ENCODE results near the gene AUTS2. TPM values are rescaled to one million over a fixed set of nuclear protein-coding genes. Genes with fewer than 3 reads are reported as not detected.
A peak's percentile ranks its signal among the peaks of the same experiment; 100 is the strongest.

AUTS2 gene
- total and polyA plus RNA-seq, 2 donors: 13.4 to 87.7 TPM

- Histone ChIP-seq H3K36me3 (ENCODE audit: insufficient read depth) (no peaks in the 10 kb centered on the region), H3K4me3 (ENCODE audit: low read depth, low read length) (no peak overlapping the region), H3K27ac (ENCODE audit: low read depth) (no peak overlapping the region), H3K4me1 (ENCODE audit: insufficient read depth) (peaks cover 1% of the 10 kb centered on the region)
- no peak for DNase-seq (ENCODE audit: extremely low spot score)
- 83% methylated on average over 2 of the region's 2 CpGs for whole genome bisulfite sequencing
Measured at GRCh38 chr7:69699931-69700330, 101.7 kb downstream of the AUTS2 start.

DNA sequence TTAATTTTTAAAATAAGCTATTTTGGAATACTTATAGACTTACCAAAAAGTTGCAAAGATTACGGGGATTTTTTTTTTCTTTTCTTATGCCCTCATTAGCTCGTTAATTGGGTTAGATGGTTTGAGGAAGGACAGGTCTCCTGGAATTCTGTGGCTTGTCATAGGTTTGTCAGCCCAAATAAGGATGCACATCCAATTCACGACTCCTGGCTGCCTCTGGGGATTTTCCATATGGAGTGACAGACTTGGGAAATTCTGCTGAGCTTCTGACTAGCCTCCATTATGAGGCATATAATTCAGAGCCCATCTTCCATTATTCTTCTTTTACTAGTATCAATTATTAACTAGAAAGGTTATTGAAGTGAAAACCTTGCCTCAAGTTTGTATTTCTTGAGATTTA is 102.1 kb downstream of the AUTS2 start:
- Histone ChIP-seq H3K4me1 (ENCODE audit: insufficient read depth) (peaks cover 1% of the 10 kb centered on the region), H3K36me3 (ENCODE audit: insufficient read depth) (no peaks in the 10 kb centered on the region), H3K4me3 (ENCODE audit: low read depth, low read length) (no peak overlapping the region), H3K27ac (ENCODE audit: low read depth) (no peak overlapping the region)
- WGBS: 87% methylated on average over 3 of the region's 3 CpGs
- DNase-seq (ENCODE audit: extremely low spot score): no peak

- WGBS: 90% methylated on average over 5 of the region's 5 CpGs
- Histone ChIP-seq H3K27ac (ENCODE audit: low read depth) (no peak overlapping the region), H3K36me3 (ENCODE audit: insufficient read depth) (no peaks in the 10 kb centered on the region), H3K4me3 (ENCODE audit: low read depth, low read length) (no peak overlapping the region), H3K4me1 (ENCODE audit: insufficient read depth) (peaks cover 1% of the 10 kb centered on the region)
- DNase-seq (ENCODE audit: extremely low spot score): no peak
Measured at GRCh38 chr7:69701288-69701687, 103.0 kb downstream of the AUTS2 start.

DNA sequence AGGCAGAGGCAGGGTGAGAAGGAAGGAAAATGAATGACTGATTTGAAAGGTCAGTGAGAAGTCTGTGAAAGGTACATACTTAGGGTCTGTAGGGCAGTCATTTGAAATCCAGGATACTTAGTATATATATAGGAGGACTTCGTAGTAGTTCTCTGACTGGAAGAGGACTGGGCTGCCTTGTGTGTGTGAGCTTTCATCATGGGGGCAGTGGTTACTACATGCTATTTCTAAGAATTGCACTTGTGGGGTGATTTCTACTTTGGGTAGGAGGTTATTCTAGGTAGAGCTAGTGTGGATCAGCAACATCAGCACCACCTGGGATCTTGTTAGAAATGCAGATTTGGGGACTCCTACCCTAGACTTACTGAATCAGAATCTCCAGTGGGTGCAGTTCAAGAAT is 104.1 kb downstream of the AUTS2 start:
- WGBS: 90% methylated on average over 1 of the region's 1 CpG
- DNase-seq (ENCODE audit: extremely low spot score): no peak
- Histone ChIP-seq H3K4me3 (ENCODE audit: low read depth, low read length) (no peak overlapping the region), H3K4me1 (ENCODE audit: insufficient read depth) (peaks cover 1% of the 10 kb centered on the region), H3K36me3 (ENCODE audit: insufficient read depth) (no peaks in the 10 kb centered on the region), H3K27ac (ENCODE audit: low read depth) (no peak overlapping the region)

- DNase-seq (ENCODE audit: extremely low spot score): no peak
- 31% methylated on average over 2 of the region's 2 CpGs for WGBS
- no peak overlapping the region for H3K4me3 ChIP-seq (ENCODE audit: low read depth, low read length)
Measured at GRCh38 chr7:69703099-69703498, 104.8 kb downstream of the AUTS2 start.

DNA sequence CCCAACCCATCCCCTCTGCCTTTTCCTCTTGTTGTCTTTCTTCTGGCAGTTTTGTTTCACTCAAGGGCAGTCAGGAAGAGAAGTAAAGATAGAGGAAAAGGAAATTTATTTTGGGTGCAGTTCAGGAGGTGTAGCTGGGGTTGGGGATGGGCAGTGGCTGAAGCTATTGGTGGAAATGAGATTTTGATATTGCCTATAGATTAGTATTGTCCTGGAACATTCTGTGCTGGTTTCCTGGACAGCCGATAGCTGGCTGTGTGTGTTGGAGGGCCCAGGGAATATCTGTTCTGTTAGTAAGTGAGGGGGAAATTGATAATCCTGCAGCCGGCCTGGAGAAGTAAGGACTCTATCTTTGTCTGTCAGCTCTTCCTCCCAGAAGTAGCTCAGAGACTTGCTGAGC is 107.8 kb downstream of the AUTS2 start:
- WGBS: 88% methylated on average over 2 of the region's 2 CpGs
- Histone ChIP-seq H3K4me3 (ENCODE audit: low read depth, low read length) (no peak overlapping the region), H3K4me1 (ENCODE audit: insufficient read depth) (peaks cover 1% of the 10 kb centered on the region), H3K36me3 (ENCODE audit: insufficient read depth) (no peaks in the 10 kb centered on the region), H3K27ac (ENCODE audit: low read depth) (no peak overlapping the region)
- no peak for DNase-seq (ENCODE audit: extremely low spot score)

More at GRCh38 chr7:69703099-69703498, 104.8 kb downstream of the AUTS2 start:
- Histone ChIP-seq H3K4me1 (ENCODE audit: insufficient read depth) (peaks cover 1% of the 10 kb centered on the region), H3K36me3 (ENCODE audit: insufficient read depth) (no peaks in the 10 kb centered on the region), H3K27ac (ENCODE audit: low read depth) (no peak overlapping the region)

GRCh38 chr7:69708857-69709256 is 110.6 kb downstream of the AUTS2 start:
- WGBS: 83% methylated on average over 2 of the region's 2 CpGs

DNA sequence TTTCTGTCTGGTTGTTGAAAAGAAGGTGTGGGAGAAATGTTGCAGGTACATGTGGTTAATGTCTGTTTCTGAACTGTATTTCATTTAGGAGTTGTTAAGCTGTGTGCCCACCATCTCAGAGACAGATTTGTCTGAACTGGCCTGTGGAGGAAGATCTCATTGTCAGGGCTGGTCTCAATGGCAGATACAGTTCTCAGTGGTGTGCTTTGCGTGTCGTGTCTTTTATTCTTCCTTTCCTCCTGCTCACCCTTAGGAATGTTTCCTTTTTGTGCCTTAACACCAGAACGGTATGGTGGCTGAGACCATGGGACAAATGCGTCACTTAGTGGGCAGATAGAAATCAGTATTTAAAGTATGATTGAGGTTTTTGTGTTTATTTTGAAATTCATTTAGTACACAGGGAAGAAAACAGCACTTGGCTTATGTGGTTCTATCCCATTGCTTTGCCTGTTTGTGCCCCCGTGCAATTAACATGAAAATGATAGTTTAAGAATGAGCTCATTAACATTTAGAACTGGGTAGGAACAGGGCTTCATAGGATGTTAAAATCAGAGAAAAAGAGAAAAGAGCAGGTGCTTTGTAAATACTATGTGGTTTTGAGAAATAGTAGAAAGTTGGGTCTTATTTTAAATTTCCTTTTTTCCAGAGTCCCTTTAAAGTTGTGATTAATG is 112.6 kb downstream of the AUTS2 start:
- Histone ChIP-seq H3K4me1 (ENCODE audit: insufficient read depth) (no peaks in the 10 kb centered on the region), H3K27ac (ENCODE audit: low read depth) (no peak overlapping the region), H3K36me3 (ENCODE audit: insufficient read depth) (no peaks in the 10 kb centered on the region), H3K4me3 (ENCODE audit: low read depth, low read length) (no peak overlapping the region)
- no peak for DNase-seq (ENCODE audit: extremely low spot score)
- WGBS: 91% methylated on average over 5 of the region's 5 CpGs

More at GRCh38 chr7:69708857-69709256, 110.6 kb downstream of the AUTS2 start:
- Histone ChIP-seq H3K4me1 (ENCODE audit: insufficient read depth) (no peaks in the 10 kb centered on the region), H3K4me3 (ENCODE audit: low read depth, low read length) (no peak overlapping the region), H3K27ac (ENCODE audit: low read depth) (no peak overlapping the region), H3K36me3 (ENCODE audit: insufficient read depth) (no peaks in the 10 kb centered on the region)
- no peak for DNase-seq (ENCODE audit: extremely low spot score)

DNA sequence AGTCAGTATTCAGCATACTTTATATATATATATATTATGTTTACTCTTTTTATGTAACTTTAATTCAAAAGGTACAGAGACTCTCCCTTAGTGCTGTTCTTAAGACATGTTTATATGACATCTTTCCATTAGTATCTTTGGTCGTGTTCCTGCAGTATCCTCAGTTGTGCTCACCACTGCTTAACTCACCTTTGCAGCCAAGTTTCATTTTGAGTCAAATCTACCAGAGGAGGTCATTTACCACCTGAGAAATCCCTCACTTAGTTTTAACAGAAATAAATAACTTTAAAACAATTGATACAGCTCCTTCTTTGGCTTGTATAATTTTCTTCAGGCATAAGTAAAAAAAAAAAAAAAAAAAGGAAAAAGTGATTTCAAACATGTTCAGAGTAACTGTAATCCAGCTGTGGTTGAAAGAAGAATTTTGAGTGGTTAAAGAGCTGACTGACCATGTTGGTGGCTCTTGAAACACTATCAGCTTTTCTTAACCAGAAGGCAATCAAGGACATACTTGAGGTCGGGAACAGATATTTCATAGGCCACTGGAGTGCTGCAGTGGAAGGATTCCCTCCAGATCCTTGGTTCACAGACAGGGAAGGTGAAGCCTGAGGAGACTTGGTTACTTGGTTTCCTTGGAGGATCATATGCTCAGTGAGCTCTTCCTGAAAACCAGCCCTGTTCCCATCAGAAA is 116.8 kb downstream of the AUTS2 start:
- DNase-seq (ENCODE audit: extremely low spot score): no peak
- Histone ChIP-seq H3K27ac (ENCODE audit: low read depth) (no peak overlapping the region), H3K4me3 (ENCODE audit: low read depth, low read length) (no peak overlapping the region), H3K36me3 (ENCODE audit: insufficient read depth) (no peaks in the 10 kb centered on the region), H3K4me1 (ENCODE audit: insufficient read depth) (no peaks in the 10 kb centered on the region)
- WGBS: 89% methylated on average over 2 of the region's 2 CpGs

GRCh38 chr7:69717221-69717620 is 118.9 kb downstream of the AUTS2 start:
- no peaks in the 10 kb centered on the region for H3K36me3 ChIP-seq (ENCODE audit: insufficient read depth)
- no peak overlapping the region for H3K4me3 ChIP-seq (ENCODE audit: low read depth, low read length)
- no peak overlapping the region for H3K27ac ChIP-seq (ENCODE audit: low read depth)
- 49% methylated on average over 2 of the region's 2 CpGs for WGBS
- no peaks in the 10 kb centered on the region for H3K4me1 ChIP-seq (ENCODE audit: insufficient read depth)
- no peak for DNase-seq (ENCODE audit: extremely low spot score)

GRCh38 chr7:69719717-69720116 is 121.4 kb downstream of the AUTS2 start:
- Histone ChIP-seq H3K27ac (ENCODE audit: low read depth) (no peak overlapping the region), H3K4me1 (ENCODE audit: insufficient read depth) (no peaks in the 10 kb centered on the region), H3K36me3 (ENCODE audit: insufficient read depth) (no peaks in the 10 kb centered on the region), H3K4me3 (ENCODE audit: low read depth, low read length) (no peak overlapping the region)
- DNase-seq (ENCODE audit: extremely low spot score): no peak

DNA sequence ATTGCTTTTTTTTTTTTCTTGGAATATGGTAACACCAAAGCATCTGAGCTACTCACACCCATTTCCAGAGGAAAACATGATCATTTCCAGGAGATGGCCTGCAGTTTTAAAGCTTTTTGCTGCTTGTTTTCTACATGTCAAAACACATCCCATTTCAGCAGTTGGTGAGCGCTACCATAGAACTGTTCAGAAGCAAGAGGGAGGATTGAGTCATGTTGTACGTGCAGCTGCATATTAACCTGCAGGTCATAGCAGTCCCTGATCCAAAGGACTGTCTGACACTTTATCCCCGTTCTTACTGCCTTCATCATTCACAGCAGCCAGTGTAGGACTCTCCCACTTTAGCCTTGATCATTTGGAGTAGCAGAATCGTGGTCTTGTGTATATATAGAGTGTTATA is 124.6 kb downstream of the AUTS2 start:
- WGBS: 85% methylated on average over 4 of the region's 4 CpGs
- Histone ChIP-seq H3K36me3 (ENCODE audit: insufficient read depth) (no peaks in the 10 kb centered on the region), H3K4me1 (ENCODE audit: insufficient read depth) (no peaks in the 10 kb centered on the region), H3K27ac (ENCODE audit: low read depth) (no peak overlapping the region), H3K4me3 (ENCODE audit: low read depth, low read length) (no peak overlapping the region)
- peak; percentile 56 for DNase-seq (ENCODE audit: extremely low spot score)

GRCh38 chr7:69723663-69724062 is 125.4 kb downstream of the AUTS2 start:
- Histone ChIP-seq H3K4me1 (ENCODE audit: insufficient read depth) (no peaks in the 10 kb centered on the region), H3K27ac (ENCODE audit: low read depth) (no peak overlapping the region), H3K36me3 (ENCODE audit: insufficient read depth) (no peaks in the 10 kb centered on the region), H3K4me3 (ENCODE audit: low read depth, low read length) (no peak overlapping the region)
- DNase-seq (ENCODE audit: extremely low spot score): no peak
- WGBS: 79% methylated on average over 1 of the region's 1 CpG

- no peak for DNase-seq (ENCODE audit: extremely low spot score)
- no peaks in the 10 kb centered on the region for H3K36me3 ChIP-seq (ENCODE audit: insufficient read depth)
- WGBS: 80% methylated on average over 3 of the region's 3 CpGs
Measured at GRCh38 chr7:69728304-69728703, 130.0 kb downstream of the AUTS2 start.

More at GRCh38 chr7:69728304-69728703, 130.0 kb downstream of the AUTS2 start:
- H3K27ac ChIP-seq (ENCODE audit: low read depth): no peak overlapping the region
- no peaks in the 10 kb centered on the region for H3K4me1 ChIP-seq (ENCODE audit: insufficient read depth)
- no peak overlapping the region for H3K4me3 ChIP-seq (ENCODE audit: low read depth, low read length)
